ENCODE data around the gene IFT20. TPM values are rescaled to one million over a fixed set of nuclear protein-coding genes. Genes with fewer than 3 reads are reported as not detected.

Gene IFT20
- total and polyA plus RNA-seq, 9 of the 15 experiments (the other 6 are each of a cell fraction or from before 2014, with no cell fraction given): 11.2 to 38.6 (median 20.1) TPM

DNA sequence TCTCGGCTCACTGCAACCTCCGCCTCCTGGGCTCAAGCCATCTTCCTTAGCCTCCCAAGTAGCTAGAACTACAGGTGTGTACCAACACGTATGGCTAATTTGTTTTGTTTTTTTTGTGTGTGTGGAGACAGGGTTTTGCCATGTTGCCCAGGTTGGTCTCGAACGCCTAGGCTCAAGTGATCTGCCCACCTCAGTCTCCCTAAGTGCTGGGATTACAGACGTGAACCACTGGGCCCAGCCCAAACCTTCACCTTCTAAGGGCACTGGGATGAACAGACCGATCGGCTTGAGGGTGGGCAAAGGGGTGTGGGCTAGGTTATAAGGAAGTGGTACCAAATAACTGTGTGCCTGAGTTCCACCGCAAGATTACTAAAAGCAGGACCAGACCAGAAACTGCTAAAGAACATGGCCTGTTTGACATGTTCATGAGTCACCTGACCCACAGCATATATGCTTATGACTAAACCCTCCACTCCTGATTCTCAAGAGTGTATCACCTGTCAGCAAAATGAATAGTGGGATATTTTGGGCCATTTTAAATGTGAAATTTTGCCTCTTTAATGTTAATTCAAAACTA is 8.2 kb downstream of the IFT20 start:
- H3K9me3 ChIP-seq (replicated peaks; ENCODE audit: control insufficient read depth, insufficient read depth, low read depth, low read length): no peaks in the 10 kb centered on the region; the same call in 1 of the 2 replicates
- 0 out of 2 replicates have a peak, but pooled peaks cover 11% of the 10 kb centered on the region for H4K20me1 ChIP-seq (replicated peaks; ENCODE audit: control insufficient read depth, insufficient read depth, low read length)
- no peak overlapping the region for H3K27ac ChIP-seq (ENCODE audit: extremely low read depth, low read depth, low read length)
- FAIRE-seq (no peak), ATAC-seq (no peak), DNase-seq (ENCODE audit: extremely low read depth in 1 of 4, low spot score in 3 of 4) (no peak)
- WGBS (ENCODE audit: insufficient coverage, low coverage, missing lambda C conversion rate): 88% methylated on average over 9 of the region's 9 CpGs
- H3K9ac ChIP-seq (ENCODE audit: insufficient read depth in 1 of 2, low read depth in 2 of 2, low read length in 2 of 2): no peak overlapping the region
- no peak overlapping the region for H3K4me3 ChIP-seq
- H2AFZ ChIP-seq (ENCODE audit: low read depth, low read length): no peak overlapping the region
- H3K4me1 ChIP-seq (replicated peaks in 1 of 2; ENCODE audit: control insufficient read depth in 2 of 2, insufficient read depth in 2 of 2, low read length in 2 of 2): peaks cover 3 to 6% of the 10 kb centered on the region in 2 experiments; a peak in 3 of 5 replicates
- TF ChIP-seq POLR2A (conservative IDR thresholded peaks at IDR 0.05): 0 out of 2 replicates have a peak, but pooled peaks have one; percentile 18
- no peak for TF ChIP-seq ESRRB (CRISPR knock-in tag; IDR thresholded peaks at IDR 0.05; ENCODE audit: borderline replicate concordance)
- ChIA-PET CTCF (ENCODE audit: low intra/inter-chr PET ratio) (no interaction called here), POLR2A (interaction anchor here (0.6 to 2.4 kb wide), 3 partner anchors 9 to 449 kb away, joined by 3 to 19 read pairs (median 3); partner anchors contain the start of gene TMEM97)
- in situ Hi-C loops (cut with MboI): no loop called here
- no peaks in the 10 kb centered on the region for H3K27me3 ChIP-seq (ENCODE audit: control insufficient read depth in 2 of 2, insufficient read depth in 2 of 2, low read length in 2 of 2)
- no TSS peak for BruUV-seq (replicated peaks)
- H3K9me1 ChIP-seq (ENCODE audit: control insufficient read depth, insufficient read depth, low read length): no peaks in the 10 kb centered on the region
- no peak overlapping the region for H3K4me2 ChIP-seq (ENCODE audit: insufficient read depth, low read length)
- intact Hi-C loops (cut with micrococcal nuclease): no loop called here
- peaks cover 37% of the 10 kb centered on the region for H3K79me2 ChIP-seq (ENCODE audit: control insufficient read depth, insufficient read depth, low read length)
- peaks cover 79% of the 10 kb centered on the region for H3K36me3 ChIP-seq (ENCODE audit: control insufficient read depth, insufficient read depth, low read length)

DNA sequence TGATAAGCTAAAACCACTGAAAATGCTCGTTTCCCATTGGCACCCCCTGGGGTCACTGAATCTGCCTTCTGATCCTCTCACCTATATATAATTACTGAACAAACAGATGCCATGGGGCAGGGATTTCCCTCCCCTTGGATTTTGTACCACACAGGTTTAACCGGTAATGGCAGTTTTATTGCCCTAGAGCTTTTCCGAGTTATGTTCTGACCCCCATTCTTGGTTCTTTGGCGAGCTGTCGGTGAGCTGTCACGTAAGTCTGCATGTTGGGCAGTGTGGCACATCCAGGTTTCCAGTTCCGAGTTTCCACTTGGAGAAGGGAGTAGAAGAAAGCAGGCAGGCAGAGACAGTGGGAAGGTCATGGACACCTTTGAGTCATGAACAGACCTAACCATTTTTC is 9.2 kb downstream of the IFT20 start:
- Histone ChIP-seq H3K9me3 (replicated peaks; ENCODE audit: control insufficient read depth, insufficient read depth, low read depth, low read length) (no peaks in the 10 kb centered on the region; the same call in 1 of the 2 replicates), H3K4me2 (ENCODE audit: insufficient read depth, low read length) (no peak overlapping the region), H3K27me3 (ENCODE audit: control insufficient read depth in 2 of 2, insufficient read depth in 2 of 2, low read length in 2 of 2) (no peaks in the 10 kb centered on the region), H3K27ac (ENCODE audit: extremely low read depth, low read depth, low read length) (no peak overlapping the region), H3K4me3 (no peak overlapping the region), H3K9ac (ENCODE audit: insufficient read depth in 1 of 2, low read depth in 2 of 2, low read length in 2 of 2) (no peak overlapping the region), H3K4me1 (replicated peaks in 1 of 2; ENCODE audit: control insufficient read depth in 2 of 2, insufficient read depth in 2 of 2, low read length in 2 of 2) (peaks cover 3 to 12% of the 10 kb centered on the region in 2 experiments; a peak in 4 of 5 replicates), H3K36me3 (ENCODE audit: control insufficient read depth, insufficient read depth, low read length) (peaks cover 81% of the 10 kb centered on the region), H4K20me1 (replicated peaks; ENCODE audit: control insufficient read depth, insufficient read depth, low read length) (0 out of 2 replicates have a peak, but pooled peaks cover 11% of the 10 kb centered on the region), H3K79me2 (ENCODE audit: control insufficient read depth, insufficient read depth, low read length) (peaks cover 47% of the 10 kb centered on the region), H3K9me1 (ENCODE audit: control insufficient read depth, insufficient read depth, low read length) (no peaks in the 10 kb centered on the region), H2AFZ (ENCODE audit: low read depth, low read length) (no peak overlapping the region)
- DNase-seq (ENCODE audit: extremely low read depth in 1 of 4, low spot score in 3 of 4): no peak
- 93% methylated on average over 7 of the region's 7 CpGs for WGBS (ENCODE audit: insufficient coverage, low coverage, missing lambda C conversion rate)
- ChIA-PET CTCF (ENCODE audit: low intra/inter-chr PET ratio) (no interaction called here), POLR2A (interaction anchor here (0.5 to 1.5 kb wide), 2 partner anchors 9 to 48 kb away, joined by 4 to 11 read pairs; partner anchors contain the start of genes IFT20 and TNFAIP1)
- no peak for ATAC-seq
- in situ Hi-C loops (cut with MboI) (no loop called here), intact Hi-C loops (cut with micrococcal nuclease) (no loop called here)
- no peak for FAIRE-seq
- TF ChIP-seq SNAPC5 (CRISPR knock-in tag; IDR thresholded peaks at IDR 0.05) (no peak), MTA3 (IDR thresholded peaks at IDR 0.05; ENCODE audit: borderline replicate concordance) (no peak), ZNF76 (CRISPR knock-in tag; IDR thresholded peaks at IDR 0.05; ENCODE audit: borderline replicate concordance) (no peak), ZNF695 (CRISPR knock-in tag; IDR thresholded peaks at IDR 0.05) (no peak), ZNF217 (CRISPR knock-in tag; IDR thresholded peaks at IDR 0.05) (no peak), SRSF7 (optimal IDR thresholded peaks at IDR 0.05; ENCODE audit: low read depth, low read length) (no peak), GATA2 (CRISPR knock-in tag; IDR thresholded peaks at IDR 0.05) (no peak), NFIX (CRISPR knock-in tag; IDR thresholded peaks at IDR 0.05; ENCODE audit: low read depth) (no peak)
- BruUV-seq (replicated peaks): no TSS peak

Data from K562 (cell line).